OCI-LY7 (cell line): ENCODE results near the gene SGK1.

ENCODE experiments used
- EZH2phosphoT487 ChIP-seq: fragments of 200-600 bp; sonication (generic); IDR thresholded peaks from 2 replicates; pipeline ENCODE4 v1.6.1; 2018; ENCODE audit warnings: low read depth, borderline replicate concordance, mild to moderate bottlenecking, mixed run types, antibody characterized with exemption, low read length, moderate library complexity, mixed read lengths
- TF ChIP-seq, protein P1 (sequence below): fragments of 200-600 bp; sonication (generic); conservative IDR thresholded peaks from 2 replicates; pipeline ENCODE4 v1.5.1; 2014; ENCODE audit warnings: mild to moderate bottlenecking, antibody characterized with exemption, low read length, moderate library complexity, mixed read lengths

DNA sequence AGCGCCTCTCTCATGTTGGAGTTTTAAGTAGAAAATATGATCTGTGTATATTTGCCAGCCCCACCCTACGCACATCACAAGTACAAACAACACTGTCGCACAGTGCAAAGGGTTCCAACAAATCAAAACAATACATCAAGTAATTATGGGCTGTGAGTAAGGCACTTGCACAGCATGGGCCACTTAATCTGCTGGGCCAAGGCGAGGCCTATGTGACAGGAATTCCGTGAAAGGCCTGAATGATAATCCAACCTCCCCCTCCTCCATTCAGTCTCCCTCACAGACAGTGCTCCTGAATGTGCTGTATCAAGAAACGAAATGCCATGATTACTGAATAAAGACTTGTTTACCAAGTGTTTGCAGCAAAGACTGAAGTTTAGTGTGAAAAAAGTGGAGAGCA is 135.4 kb downstream of the SGK1 start:
- TF ChIP-seq, protein P1, sequence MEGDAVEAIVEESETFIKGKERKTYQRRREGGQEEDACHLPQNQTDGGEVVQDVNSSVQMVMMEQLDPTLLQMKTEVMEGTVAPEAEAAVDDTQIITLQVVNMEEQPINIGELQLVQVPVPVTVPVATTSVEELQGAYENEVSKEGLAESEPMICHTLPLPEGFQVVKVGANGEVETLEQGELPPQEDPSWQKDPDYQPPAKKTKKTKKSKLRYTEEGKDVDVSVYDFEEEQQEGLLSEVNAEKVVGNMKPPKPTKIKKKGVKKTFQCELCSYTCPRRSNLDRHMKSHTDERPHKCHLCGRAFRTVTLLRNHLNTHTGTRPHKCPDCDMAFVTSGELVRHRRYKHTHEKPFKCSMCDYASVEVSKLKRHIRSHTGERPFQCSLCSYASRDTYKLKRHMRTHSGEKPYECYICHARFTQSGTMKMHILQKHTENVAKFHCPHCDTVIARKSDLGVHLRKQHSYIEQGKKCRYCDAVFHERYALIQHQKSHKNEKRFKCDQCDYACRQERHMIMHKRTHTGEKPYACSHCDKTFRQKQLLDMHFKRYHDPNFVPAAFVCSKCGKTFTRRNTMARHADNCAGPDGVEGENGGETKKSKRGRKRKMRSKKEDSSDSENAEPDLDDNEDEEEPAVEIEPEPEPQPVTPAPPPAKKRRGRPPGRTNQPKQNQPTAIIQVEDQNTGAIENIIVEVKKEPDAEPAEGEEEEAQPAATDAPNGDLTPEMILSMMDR: no peak
- TF ChIP-seq EZH2phosphoT487: no peak
